Naive thymus-derived CD4-positive, alpha-beta T cell (primary cell): Measurements from ENCODE around the gene NPAS2. TPM values are rescaled to one million over a fixed set of nuclear protein-coding genes. Genes with fewer than 3 reads are reported as not detected.

Experiments used
- ATAC-seq: fragments of 150-1000 bp; cut with Tn5 transposase; 2 replicates; pipeline ENCODE4 v1.10.0; 2021; ENCODE audit warnings: mild to moderate bottlenecking, moderate library complexity
- CTCF ChIA-PET: fragments of 350-600 bp; sonication (Branson Sonifier 250); formaldehyde crosslinking; loops from one replicate; lab custom pipeline; 2021; ENCODE audit warnings: antibody characterized with exemption; lab: Charles Lee
- POLR2A ChIA-PET: fragments of 350-600 bp; sonication (Branson Sonifier 250); formaldehyde crosslinking; loops from one replicate; lab custom pipeline; 2021; ENCODE audit warnings: antibody characterized with exemption, inconsistent platforms; lab: Charles Lee
- DNase-seq, 9 donors: peaks; one replicate each; pipeline versions ENCODE4 v3.0.0 to v3.0.0-alpha.2; 2020 to 2022; ENCODE audit warnings: mixed read lengths in 1 of 9
- H3K27ac ChIP-seq: one replicate; pipeline ENCODE4 v1.7.0; 2013; ENCODE audit warnings: mild to moderate bottlenecking, low read depth, low read length, moderate library complexity
- H3K27me3 ChIP-seq, 2 donors: one replicate each; pipeline ENCODE4 v1.7.0; 2013; ENCODE audit warnings: low read length in 2 of 2, mild to moderate bottlenecking in 2 of 2, moderate library complexity in 2 of 2; ENCODE audit not compliant: control insufficient read depth in 2 of 2, insufficient read depth in 2 of 2
- H3K36me3 ChIP-seq, 3 experiments: 1 replicate in 2 of 3; 2 replicates in 1 of 3; pipeline ENCODE4 v1.7.0; 2013; ENCODE audit warnings: low read length in 3 of 3, mild to moderate bottlenecking in 3 of 3, moderate library complexity in 1 of 3; ENCODE audit not compliant: insufficient read depth in 3 of 3, control insufficient read depth in 2 of 3
- H3K4me1 ChIP-seq, 2 donors: one replicate each; pipeline ENCODE4 v1.7.0; 2013; ENCODE audit warnings: low read length in 2 of 2, mild to moderate bottlenecking in 2 of 2, moderate library complexity in 1 of 2; ENCODE audit not compliant: control insufficient read depth in 2 of 2, insufficient read depth in 2 of 2
- H3K4me3 ChIP-seq: 2 replicates; pipeline ENCODE4 v1.7.0; 2013; ENCODE audit warnings: mild to moderate bottlenecking, low read length
- H3K9me3 ChIP-seq, 3 experiments: 1 replicate in 2 of 3; 2 replicates in 1 of 3; pipeline ENCODE4 v1.7.0; 2013; ENCODE audit warnings: low read length in 3 of 3; ENCODE audit not compliant: control insufficient read depth in 2 of 3
- H3K27ac Mint-ChIP-seq, 9 donors: one replicate each; pipeline ENCODE4 v1.8.0; 2020 to 2022; ENCODE audit warnings: mixed read lengths in 9 of 9, mild to moderate bottlenecking in 8 of 9, moderate library complexity in 5 of 9, inconsistent platforms in 2 of 9
- H3K27me3 Mint-ChIP-seq, 5 donors: one replicate each; pipeline ENCODE4 v1.8.0; 2021 to 2022; ENCODE audit warnings: mixed read lengths in 5 of 5, mild to moderate bottlenecking in 1 of 5
- H3K36me3 Mint-ChIP-seq, 5 donors: one replicate each; pipeline ENCODE4 v1.8.0; 2020 to 2022; ENCODE audit warnings: mixed read lengths in 5 of 5, mild to moderate bottlenecking in 3 of 5, inconsistent platforms in 1 of 5
- H3K4me1 Mint-ChIP-seq, 7 donors: one replicate each; pipeline ENCODE4 v1.8.0; 2020 to 2022; ENCODE audit warnings: mixed read lengths in 7 of 7, mild to moderate bottlenecking in 3 of 7, inconsistent platforms in 1 of 7
- H3K4me3 Mint-ChIP-seq, 10 donors: one replicate each; pipeline ENCODE4 v1.8.0; 2020 to 2022; ENCODE audit warnings: mild to moderate bottlenecking in 10 of 10, mixed read lengths in 10 of 10, moderate library complexity in 6 of 10, inconsistent platforms in 2 of 10
- H3K9me3 Mint-ChIP-seq, 11 donors: one replicate each; pipeline ENCODE4 v1.8.0; 2020 to 2022; ENCODE audit warnings: mixed read lengths in 11 of 11, mild to moderate bottlenecking in 4 of 11, inconsistent platforms in 1 of 11, moderate library complexity in 1 of 11
- intact Hi-C, 2 donors: fragments of 100-400 bp; cut with micrococcal nuclease; formaldehyde crosslinking; loops; one replicate each; pipeline ENCODE4 v1.15.1; 2023
- polyA plus RNA-seq, 2 donors: library from polyadenylated mRNA; unstranded; fragments of 300-500 nt; fragmentation: Illumina TruSeq; gene quantifications; one replicate each; pipeline ENCODE4 v1.2.3, GENCODE V29; 2021
- total RNA-seq, 6 experiments: library from RNA in 5 of 6; stranded (reverse) in 5 of 6; gene quantifications; 1 replicate in 5 of 6; 2 replicates in 1 of 6; pipeline ENCODE4 v1.2.3 and lab custom pipeline; 2021 to 2026

The NPAS2 gene
- total and polyA plus RNA-seq, 7 experiments from 2014 or later, result 1.2 to 15.0 (median 8.3) TPM

DNA sequence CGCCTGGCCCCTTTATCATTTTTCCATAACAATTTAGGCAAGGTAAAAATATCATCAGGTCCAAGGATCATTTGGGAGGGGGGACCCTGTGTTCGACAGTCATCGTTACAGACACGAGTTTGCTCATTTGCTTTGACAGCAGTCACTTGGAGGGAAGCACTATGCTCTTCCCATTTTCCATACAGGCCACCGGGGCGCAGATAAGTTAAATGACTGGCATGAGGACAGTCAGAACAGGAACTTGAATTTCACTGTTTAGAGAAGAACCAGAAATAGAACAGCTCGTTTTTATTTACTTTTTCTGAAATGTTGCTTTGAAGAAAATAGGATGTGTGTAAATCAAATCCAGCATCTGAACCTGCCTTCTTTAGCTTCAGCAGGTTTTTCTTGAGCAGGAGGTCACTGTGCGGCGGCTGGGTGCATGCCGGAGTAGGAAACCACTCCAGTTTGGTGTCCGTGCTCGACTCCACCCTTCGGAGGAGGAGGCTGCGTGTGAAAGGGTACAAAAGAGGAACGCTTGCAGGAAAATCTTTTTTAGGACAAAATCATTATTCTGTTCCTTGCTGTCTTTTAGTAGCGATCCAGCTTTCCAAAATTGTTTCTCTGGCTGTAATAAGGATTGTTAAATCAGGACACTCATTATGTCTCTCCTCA lies 15.2 kb downstream of the NPAS2 start:
- Histone ChIP-seq H3K4me1 (no peaks in the 10 kb centered on the region), H3K36me3 (no peaks in the 10 kb centered on the region), H3K27me3 (no peaks in the 10 kb centered on the region), H3K4me3 (no peak overlapping the region), H3K27ac (no peak overlapping the region), H3K9me3 (no peaks in the 10 kb centered on the region)
- Mint-ChIP-seq H3K27ac (no peak overlapping the region), H3K4me1 (peaks cover 2 to 23% (median 8%) of the 10 kb centered on the region in 7 donors), H3K9me3 (peaks cover 0 to 3% (median 0%) of the 10 kb centered on the region in 11 donors), H3K36me3 (peaks cover 0 to 20% (median 3%) of the 10 kb centered on the region in 5 donors), H3K4me3 (no peak overlapping the region), H3K27me3 (peaks cover 0 to 8% (median 0%) of the 10 kb centered on the region in 5 donors)
- no peak for ATAC-seq
- DNase-seq, result no peak
- ChIA-PET POLR2A (no interaction called here), CTCF (interaction anchor here (0.7 kb wide), 1 partner anchor 36 kb away, joined by 3 read pairs; no protein-coding TSS in a partner anchor)
- intact Hi-C loops, result no loop called here

DNA sequence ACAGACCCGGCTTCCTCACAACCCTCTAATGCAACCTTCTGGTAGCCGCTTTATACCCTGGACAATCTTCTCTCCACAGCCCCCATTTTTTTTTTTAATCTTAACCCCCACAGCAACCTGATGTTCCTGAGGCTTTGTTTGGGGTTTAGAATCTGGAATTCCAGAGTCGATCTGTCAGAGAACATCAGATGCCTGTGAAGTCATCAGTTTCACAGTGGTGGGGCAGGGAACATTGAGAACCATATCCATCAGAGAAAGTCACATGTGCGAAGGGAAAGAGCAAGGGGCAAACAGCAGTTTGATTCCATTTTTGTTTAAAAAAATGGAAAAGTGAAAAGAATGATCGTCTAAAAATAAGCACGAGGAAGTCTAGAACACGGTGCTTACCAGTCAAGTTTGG lies 20.6 kb downstream of the NPAS2 start:
- intact Hi-C loops, result no loop called here
- Mint-ChIP-seq H3K4me1 (peaks cover 0 to 5% (median 0%) of the 10 kb centered on the region in 7 donors), H3K27ac (no peak overlapping the region), H3K36me3 (peaks cover 3 to 22% (median 15%) of the 10 kb centered on the region in 5 donors), H3K4me3 (no peak overlapping the region), H3K9me3 (peaks cover 0 to 9% (median 7%) of the 10 kb centered on the region in 11 donors), H3K27me3 (peaks cover 0 to 12% (median 0%) of the 10 kb centered on the region in 5 donors)
- Histone ChIP-seq H3K36me3 (no peaks in the 10 kb centered on the region), H3K9me3 (no peaks in the 10 kb centered on the region), H3K4me3 (no peak overlapping the region), H3K27me3 (no peaks in the 10 kb centered on the region), H3K27ac (no peak overlapping the region), H3K4me1 (no peaks in the 10 kb centered on the region)
- DNase-seq (no peak), ATAC-seq (no peak)
- ChIA-PET POLR2A (no interaction called here), CTCF (no interaction called here)

DNA sequence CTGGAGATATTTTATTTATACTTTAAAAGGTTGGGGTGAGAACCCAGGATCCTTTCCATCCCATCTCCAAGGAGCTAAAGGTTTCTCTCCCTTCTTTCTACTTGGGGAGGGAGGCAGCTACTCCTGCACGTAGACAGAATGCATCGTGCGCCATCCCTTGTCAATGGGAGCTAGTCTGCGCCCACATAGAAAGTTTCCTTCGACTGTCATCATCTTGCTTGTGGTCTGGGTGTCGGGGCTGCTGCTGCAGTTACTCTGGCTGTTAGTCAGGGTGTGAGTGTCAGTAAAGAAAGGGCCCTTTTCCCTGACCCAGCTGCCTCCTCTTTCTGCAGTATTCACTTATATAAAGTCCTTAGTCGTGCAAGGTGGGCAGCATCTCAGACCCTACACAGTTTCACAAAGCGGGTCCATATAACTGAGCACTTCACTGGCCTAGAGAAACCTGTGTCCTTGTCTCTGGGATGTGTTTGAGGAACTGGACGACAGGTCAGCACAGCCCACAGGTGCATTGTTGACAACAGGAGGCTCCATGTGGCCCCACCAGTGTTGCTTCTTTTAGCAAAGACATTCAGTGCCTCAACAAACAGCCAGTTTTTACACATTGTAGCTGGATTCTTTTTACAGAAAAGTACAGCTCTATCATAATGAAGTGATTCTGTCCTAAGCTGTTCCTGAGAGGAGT lies 22.4 kb downstream of the NPAS2 start:
- intact Hi-C loops, result no loop called here
- DNase-seq (no peak), ATAC-seq (no peak)
- Mint-ChIP-seq H3K27me3 (peaks cover 0 to 11% (median 0%) of the 10 kb centered on the region in 5 donors), H3K9me3 (peaks cover 0 to 9% (median 7%) of the 10 kb centered on the region in 11 donors), H3K4me3 (no peak overlapping the region), H3K4me1 (peaks cover 0 to 4% (median 0%) of the 10 kb centered on the region in 7 donors), H3K27ac (no peak overlapping the region), H3K36me3 (peaks cover 3 to 19% (median 9%) of the 10 kb centered on the region in 5 donors)
- ChIA-PET CTCF (interaction anchor here (0.6 kb wide), 1 partner anchor 104 kb away, joined by 4 read pairs; no protein-coding TSS in a partner anchor), POLR2A (no interaction called here)
- H3K4me1 ChIP-seq, result no peaks in the 10 kb centered on the region
- no peak overlapping the region for H3K4me3 ChIP-seq
- H3K27ac ChIP-seq, result no peak overlapping the region
- H3K9me3 ChIP-seq, result no peaks in the 10 kb centered on the region
- H3K27me3 ChIP-seq, result no peaks in the 10 kb centered on the region
- H3K36me3 ChIP-seq, result no peaks in the 10 kb centered on the region

DNA sequence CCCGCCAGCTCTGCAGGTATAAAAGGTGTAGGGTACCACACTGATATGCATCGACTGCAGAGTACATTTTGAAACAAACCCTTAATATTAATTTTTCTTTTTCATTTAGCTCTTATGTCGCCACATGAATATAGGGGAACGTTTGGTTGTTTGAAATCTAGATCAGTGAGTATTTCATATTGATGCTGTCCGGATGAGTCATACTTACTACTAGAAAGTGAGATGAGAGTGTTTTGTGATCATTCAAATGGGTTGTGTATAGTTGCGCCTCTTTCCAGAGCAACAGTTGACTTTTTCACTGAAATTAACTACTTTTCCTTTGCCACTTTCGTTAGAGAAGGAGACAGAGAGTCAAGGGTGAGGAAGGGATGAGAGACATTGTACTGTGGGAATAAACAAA lies 24.6 kb downstream of the NPAS2 start:
- intact Hi-C loops, result no loop called here
- POLR2A ChIA-PET, result interaction anchor here (0.7 kb wide), 1 partner anchor 1550 kb away, joined by 3 read pairs; no protein-coding TSS in a partner anchor
- no peak overlapping the region for H3K27ac Mint-ChIP-seq
- ATAC-seq (no peak), DNase-seq (no peak)
- CTCF ChIA-PET, result no interaction called here
- no peak overlapping the region for H3K4me3 ChIP-seq
- peaks cover 0 to 9% (median 7%) of the 10 kb centered on the region in 11 donors for H3K9me3 Mint-ChIP-seq
- H3K4me3 Mint-ChIP-seq, result no peak overlapping the region
- peaks cover 0 to 16% (median 0%) of the 10 kb centered on the region in 5 donors for H3K27me3 Mint-ChIP-seq
- peaks cover 0 to 4% (median 0%) of the 10 kb centered on the region in 7 donors for H3K4me1 Mint-ChIP-seq
- no peaks in the 10 kb centered on the region for H3K27me3 ChIP-seq
- peaks cover 3 to 19% (median 13%) of the 10 kb centered on the region in 5 donors for H3K36me3 Mint-ChIP-seq
- H3K4me1 ChIP-seq, result no peaks in the 10 kb centered on the region
- no peak overlapping the region for H3K27ac ChIP-seq
- H3K36me3 ChIP-seq, result no peaks in the 10 kb centered on the region
- H3K9me3 ChIP-seq, result no peaks in the 10 kb centered on the region

DNA sequence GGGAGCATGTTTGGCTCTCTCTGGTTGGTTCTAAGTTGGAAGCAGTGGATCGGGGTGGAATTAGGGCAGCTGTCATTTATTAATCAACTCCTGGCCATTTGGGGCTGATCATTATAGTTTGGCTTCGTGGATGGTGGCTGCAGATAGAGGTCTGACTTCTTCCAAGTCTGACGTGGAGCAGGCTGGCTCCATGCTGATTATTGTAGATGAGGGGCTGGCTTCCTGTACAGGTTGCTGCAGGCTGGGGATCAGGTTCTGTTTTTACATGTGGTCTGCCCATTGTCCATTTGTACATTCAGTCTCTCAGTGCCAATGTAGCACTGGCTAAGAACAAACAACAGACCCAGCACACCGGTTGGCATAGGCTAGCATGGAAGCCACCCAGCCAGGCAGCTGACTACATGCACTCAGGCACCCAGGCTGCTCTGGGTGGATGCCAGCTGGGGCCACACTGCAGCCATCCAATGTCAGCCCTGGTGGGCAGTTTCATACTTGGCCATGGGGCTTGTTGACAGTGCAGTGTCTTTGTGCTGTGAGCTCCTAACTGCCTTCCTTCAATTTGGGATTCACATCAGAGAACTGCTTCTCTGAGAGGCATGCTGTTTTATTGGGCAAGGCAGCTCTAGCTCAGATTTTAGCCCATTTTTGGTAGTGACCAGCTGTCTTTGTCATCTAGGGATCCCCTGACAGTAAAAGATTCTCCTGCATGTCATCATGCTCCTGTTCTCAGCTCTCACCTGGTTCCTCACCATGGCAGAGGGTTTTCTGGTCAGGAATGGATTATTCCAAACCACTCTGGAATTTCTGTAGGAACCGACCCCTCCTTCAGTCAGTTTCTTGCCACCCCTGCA lies 25.4 kb downstream of the NPAS2 start:
- Histone ChIP-seq H3K36me3 (no peaks in the 10 kb centered on the region), H3K4me3 (no peak overlapping the region), H3K27ac (no peak overlapping the region), H3K4me1 (no peaks in the 10 kb centered on the region), H3K9me3 (no peaks in the 10 kb centered on the region), H3K27me3 (no peaks in the 10 kb centered on the region)
- no peak for DNase-seq
- POLR2A ChIA-PET, result no interaction called here
- Mint-ChIP-seq H3K9me3 (peaks cover 0 to 9% (median 7%) of the 10 kb centered on the region in 11 donors), H3K36me3 (peaks cover 3 to 19% (median 13%) of the 10 kb centered on the region in 5 donors), H3K4me3 (no peak overlapping the region), H3K27ac (no peak overlapping the region), H3K4me1 (peaks cover 0 to 4% (median 3%) of the 10 kb centered on the region in 7 donors), H3K27me3 (peaks cover 0 to 17% (median 0%) of the 10 kb centered on the region in 5 donors)
- intact Hi-C loops, result no loop called here
- CTCF ChIA-PET, result no interaction called here
- ATAC-seq, result no peak

DNA sequence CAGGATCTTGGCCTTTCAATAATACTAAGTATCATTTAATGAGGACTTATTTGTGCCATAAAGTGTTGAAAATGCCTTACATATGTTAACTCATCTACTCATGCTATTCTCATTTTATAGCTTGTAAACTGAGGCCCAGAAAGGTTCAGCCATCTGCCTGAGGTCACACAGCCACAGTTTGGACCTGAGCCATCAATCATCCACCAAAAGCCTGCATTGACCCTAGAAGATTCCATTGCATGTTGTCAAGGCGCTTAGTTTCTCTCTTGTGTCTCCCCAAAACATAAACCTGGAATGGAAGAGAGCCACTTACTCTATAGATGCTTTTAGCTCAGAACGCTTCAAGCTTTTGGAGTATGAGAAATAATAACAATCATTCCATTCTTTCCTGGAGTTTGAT lies 26.8 kb downstream of the NPAS2 start:
- H3K27me3 ChIP-seq, result no peaks in the 10 kb centered on the region
- POLR2A ChIA-PET, result interaction anchor here (0.5 kb wide), 1 partner anchor 94 kb away, joined by 3 read pairs; no protein-coding TSS in a partner anchor
- no peaks in the 10 kb centered on the region for H3K36me3 ChIP-seq
- no peaks in the 10 kb centered on the region for H3K4me1 ChIP-seq
- peaks cover 0 to 9% (median 3%) of the 10 kb centered on the region in 7 donors for H3K4me1 Mint-ChIP-seq
- peaks cover 0 to 17% (median 0%) of the 10 kb centered on the region in 5 donors for H3K27me3 Mint-ChIP-seq
- H3K9me3 ChIP-seq, result no peaks in the 10 kb centered on the region
- no peak overlapping the region for H3K27ac Mint-ChIP-seq
- H3K36me3 Mint-ChIP-seq, result peaks cover 3 to 21% (median 13%) of the 10 kb centered on the region in 5 donors
- H3K27ac ChIP-seq, result no peak overlapping the region
- ATAC-seq (no peak), DNase-seq (no peak)
- intact Hi-C loops, result no loop called here
- peaks cover 0 to 9% (median 7%) of the 10 kb centered on the region in 11 donors for H3K9me3 Mint-ChIP-seq
- H3K4me3 ChIP-seq, result no peak overlapping the region
- no peak overlapping the region for H3K4me3 Mint-ChIP-seq
- CTCF ChIA-PET, result no interaction called here
